ENCODE measurements around the gene C11orf58.

GRCh38 chr11:16788141-16789062 lies 50.0 kb downstream of the C11orf58 start:
- no peak for TF ChIP-seq TAF1 (IDR thresholded peaks at IDR 0.05; ENCODE audit: low read depth)
- no peak for TF ChIP-seq EP300 (IDR thresholded peaks at IDR 0.05; ENCODE audit: borderline replicate concordance)
- TF ChIP-seq REST (IDR thresholded peaks at IDR 0.05; ENCODE audit: low read depth): no peak
- no peak for TF ChIP-seq MAX (IDR thresholded peaks at IDR 0.05)
- no peak for TF ChIP-seq NFIC (IDR thresholded peaks at IDR 0.05)
- TF ChIP-seq FOXM1 (IDR thresholded peaks at IDR 0.05; ENCODE audit: borderline replicate concordance, low read depth): no peak
- TF ChIP-seq USF1 (IDR thresholded peaks at IDR 0.05): no peak
